Vagina (tissue), 2 donors: ENCODE results near the gene PLEKHA6.

Experiments used
- CTCF ChIP-seq, 3 experiments: fragments of 450-650 bp in 2 of 3; fragments of 200-600 bp in 1 of 3; sonication (generic) in 1 of 3; IDR thresholded peaks; one replicate each; pipeline ENCODE4 v1.5.1; 2017 to 2019; ENCODE audit warnings: antibody characterized with exemption in 3 of 3, mild to moderate bottlenecking in 2 of 3, moderate library complexity in 2 of 3
- POLR2A ChIP-seq, 2 donors: fragments of 450-650 bp; IDR thresholded peaks; one replicate each; pipeline ENCODE4 v1.6.1; 2017; ENCODE audit warnings: antibody characterized with exemption in 2 of 2, mild to moderate bottlenecking in 2 of 2, moderate library complexity in 2 of 2

GRCh38 chr1:204240233-204240632, 119.5 kb downstream of the PLEKHA6 start:
- TF ChIP-seq CTCF (IDR thresholded peaks at IDR 0.05), result no peak
- TF ChIP-seq POLR2A (IDR thresholded peaks at IDR 0.05), result no peak
